Measurements from ENCODE around the gene SF3A2.

The SF3A2 gene

DNA sequence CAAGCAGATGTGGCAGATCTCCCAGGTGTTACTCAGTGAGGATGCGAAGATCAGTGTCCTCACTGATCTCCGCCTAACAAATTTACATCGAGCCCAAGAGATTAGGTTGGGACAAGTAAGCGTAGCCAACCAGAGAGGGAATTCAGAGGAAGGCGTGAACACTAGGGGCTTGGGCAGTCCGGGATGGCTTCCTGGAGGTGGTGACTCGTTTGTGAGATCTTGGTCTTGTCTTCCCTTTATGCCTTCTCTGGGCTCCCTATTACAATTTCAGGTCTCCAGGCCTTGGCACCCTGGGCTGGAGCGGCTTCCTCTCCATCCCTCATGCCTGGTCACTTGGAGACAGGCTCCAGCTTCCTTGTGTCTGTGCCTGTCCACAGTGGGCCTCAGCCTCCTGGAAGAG is 6.2 kb downstream of the SF3A2 start:
- DNase-seq, result no peak

DNA sequence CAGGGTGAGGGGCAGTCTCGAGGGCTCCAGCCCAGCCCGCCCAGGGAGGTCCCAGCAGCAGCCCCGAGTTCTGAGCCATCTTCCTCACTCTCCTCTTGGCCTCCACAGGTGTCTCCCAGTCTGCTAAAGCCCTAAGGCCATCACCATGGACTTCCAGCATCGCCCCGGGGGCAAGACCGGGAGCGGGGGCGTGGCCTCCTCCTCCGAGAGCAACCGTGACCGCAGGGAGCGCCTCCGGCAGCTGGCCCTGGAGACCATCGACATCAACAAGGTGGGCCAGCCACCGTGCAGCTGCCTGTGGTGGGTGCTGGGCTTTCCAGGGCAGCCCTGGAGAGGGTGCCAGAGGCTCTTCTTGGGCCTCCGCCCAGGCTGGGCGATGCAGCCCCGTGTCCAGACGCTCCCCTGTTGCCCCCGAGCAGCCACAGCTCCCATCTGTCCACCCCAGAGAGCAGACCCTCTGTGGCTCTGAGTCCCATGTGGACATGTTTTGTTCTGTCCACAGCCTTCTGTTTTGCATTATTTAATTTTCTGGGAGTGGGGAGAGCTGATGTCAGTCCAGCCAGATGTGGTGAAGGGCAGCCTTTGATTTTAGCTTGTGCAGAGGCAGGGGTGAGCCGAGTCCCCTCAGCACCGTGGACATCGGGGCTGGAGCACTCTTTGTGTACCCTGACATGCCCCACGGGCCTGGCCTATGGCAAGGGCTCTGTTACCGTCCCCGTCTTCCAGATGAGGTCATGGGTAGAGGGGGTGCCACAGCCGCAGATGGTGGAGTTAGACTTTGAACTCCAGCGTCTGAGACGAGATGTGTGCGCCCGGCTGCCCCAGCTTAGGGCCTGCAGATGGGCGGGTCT is 6.9 kb downstream of the SF3A2 start:
- DNase-seq, result no peak

DNA sequence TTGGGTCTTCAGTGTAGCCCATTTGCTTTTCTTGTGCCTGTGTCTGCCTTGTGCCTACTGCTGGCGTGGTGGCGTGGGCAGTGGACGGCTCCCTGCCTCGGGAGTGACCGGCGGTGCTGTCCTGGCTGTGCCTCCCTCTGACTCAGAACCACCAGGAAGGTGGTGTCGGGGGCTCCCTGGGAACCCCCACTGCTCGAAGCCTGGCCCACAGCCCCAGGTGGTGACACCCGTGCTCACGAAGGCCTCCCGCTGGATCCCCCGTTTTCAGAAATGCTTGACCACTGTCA is 7.4 kb downstream of the SF3A2 start:
- no peak for DNase-seq

DNA sequence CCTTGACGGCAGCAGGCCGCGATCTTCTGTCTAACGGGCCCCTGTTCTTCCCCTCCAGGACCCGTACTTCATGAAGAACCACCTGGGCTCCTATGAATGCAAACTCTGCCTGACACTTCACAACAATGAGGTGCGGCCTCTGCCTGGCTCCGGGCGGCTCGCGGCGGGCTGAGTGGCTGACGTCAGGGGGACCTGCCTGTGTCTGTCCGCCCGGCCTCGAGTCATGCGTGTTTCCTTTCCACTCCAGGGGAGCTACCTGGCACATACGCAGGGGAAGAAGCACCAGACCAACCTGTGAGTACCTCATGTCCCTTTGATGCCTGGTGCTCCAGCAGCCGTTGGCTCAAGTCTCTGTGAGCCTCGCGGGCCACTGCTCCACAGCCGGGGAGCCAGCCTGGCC is 7.9 kb downstream of the SF3A2 start:
- no peak for DNase-seq

GRCh38 chr19:2245273-2245672 is 8.6 kb downstream of the SF3A2 start:
- no peak for DNase-seq

- DNase-seq, result no peak
Measured at GRCh38 chr19:2246014-2246620, 9.5 kb downstream of the SF3A2 start.

DNA sequence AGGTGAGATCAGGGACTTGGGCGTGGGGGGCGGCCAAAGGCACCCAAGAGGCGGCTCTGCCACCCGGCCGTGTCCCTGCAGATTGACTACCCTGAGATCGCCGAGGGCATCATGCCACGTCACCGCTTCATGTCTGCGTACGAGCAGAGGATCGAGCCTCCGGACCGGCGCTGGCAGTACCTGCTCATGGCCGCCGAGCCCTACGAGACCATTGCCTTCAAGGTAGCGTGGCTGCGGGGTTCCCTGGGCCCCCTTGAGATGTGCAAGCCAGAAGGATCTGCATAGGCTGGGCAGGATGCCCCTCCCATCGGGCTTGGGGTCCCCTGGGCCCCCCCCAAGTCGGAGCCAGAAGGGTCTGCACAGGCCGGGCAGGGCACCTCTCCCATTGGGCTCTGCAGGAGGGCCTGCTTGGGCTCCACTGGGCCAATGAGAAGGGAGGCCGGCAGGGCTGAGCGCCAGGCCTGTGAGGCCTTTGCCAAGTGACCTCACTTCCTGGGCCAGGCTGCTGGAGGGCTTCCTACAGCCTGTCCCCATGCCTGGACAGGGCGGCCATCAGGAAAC is 10.3 kb downstream of the SF3A2 start:
- no peak for DNase-seq

DNA sequence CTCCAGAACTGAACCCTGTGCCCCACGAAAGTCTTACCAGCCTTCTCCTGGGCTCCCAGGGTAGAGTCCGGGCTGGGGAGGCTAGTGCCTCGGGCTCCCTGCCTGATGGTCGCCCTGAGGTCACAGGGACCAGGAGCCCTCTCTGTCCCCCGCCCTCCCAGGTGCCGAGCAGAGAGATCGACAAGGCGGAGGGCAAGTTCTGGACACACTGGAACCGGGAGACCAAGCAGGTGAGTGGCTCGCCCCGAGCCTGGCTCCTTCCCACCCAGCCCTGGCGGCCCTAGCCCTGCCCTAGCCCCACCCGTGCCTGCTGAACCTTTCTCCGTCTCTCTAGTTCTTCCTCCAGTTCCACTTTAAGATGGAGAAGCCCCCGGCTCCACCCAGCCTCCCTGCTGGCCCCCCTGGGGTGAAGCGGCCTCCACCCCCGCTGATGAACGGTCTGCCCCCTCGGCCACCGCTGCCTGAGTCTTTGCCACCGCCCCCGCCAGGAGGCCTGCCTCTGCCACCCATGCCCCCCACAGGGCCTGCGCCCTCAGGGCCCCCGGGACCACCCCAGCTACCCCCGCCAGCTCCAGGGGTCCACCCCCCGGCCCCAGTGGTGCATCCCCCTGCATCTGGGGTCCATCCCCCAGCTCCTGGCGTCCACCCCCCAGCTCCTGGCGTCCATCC is 10.9 kb downstream of the SF3A2 start:
- no peak for DNase-seq

- no peak for DNase-seq
Measured at GRCh38 chr19:2248136-2249009, 11.7 kb downstream of the SF3A2 start.

- DNase-seq, result no peak
Measured at GRCh38 chr19:2249010-2249866, 12.6 kb downstream of the SF3A2 start, which contains the start of gene AMH. AMH (plus strand) TSS chr19:2249323; CDS start chr19:2249333, 10 bp downstream.

DNA sequence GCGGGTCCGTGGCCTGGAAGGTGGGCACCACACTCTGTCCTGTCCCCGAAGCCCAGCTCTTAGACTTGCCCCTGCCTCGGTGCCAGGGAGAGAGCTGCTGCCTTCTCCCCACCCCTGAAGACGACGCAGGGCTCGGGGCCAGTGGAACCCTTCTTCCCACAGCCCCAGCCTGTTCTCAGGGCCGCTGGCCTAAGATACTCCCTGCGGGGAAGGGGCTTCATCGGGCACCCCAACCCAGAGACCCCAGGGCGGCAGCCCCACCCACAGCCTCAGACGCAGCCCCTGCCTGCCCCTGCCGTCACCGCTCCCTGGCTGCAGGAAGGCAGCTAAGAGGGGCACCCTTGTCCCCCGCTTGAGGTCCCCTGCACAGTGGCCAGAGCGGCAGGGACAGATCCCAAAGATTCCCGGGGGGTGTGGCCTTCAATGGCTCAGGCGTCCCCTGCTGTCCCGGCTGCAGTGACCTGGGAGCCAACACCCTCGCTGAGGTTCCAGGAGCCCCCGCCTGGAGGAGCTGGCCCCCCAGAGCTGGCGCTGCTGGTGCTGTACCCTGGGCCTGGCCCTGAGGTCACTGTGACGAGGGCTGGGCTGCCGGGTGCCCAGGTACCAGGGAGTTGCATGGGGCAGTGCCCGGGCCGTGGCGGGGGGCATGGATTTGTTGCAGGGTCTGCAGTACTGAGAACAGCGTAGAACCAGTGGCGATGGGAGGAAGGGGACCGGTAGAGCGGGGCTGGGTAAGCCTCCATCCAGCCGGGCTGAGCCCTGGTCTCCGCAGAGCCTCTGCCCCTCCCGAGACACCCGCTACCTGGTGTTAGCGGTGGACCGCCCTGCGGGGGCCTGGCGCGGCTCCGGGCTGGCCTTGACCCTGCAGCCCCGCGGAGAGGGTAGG is 13.5 kb downstream of the SF3A2 start:
- DNase-seq, result peak in 1 of 2 experiments; percentile 24

DNA sequence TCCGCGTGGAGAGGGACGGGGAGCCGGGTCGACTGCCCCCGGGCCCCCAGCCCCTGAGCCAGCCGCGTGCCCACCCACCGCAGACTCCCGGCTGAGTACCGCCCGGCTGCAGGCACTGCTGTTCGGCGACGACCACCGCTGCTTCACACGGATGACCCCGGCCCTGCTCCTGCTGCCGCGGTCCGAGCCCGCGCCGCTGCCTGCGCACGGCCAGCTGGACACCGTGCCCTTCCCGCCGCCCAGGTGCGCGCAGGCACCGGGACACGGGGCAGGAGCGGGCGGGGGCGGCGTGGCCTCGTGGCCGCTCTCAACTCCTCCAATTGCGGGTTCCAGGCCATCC is 14.1 kb downstream of the SF3A2 start:
- DNase-seq, result no peak

GRCh38 chr19:2251106-2252054 is 14.8 kb downstream of the SF3A2 start:
- no peak for DNase-seq

- no peak for DNase-seq
Measured at GRCh38 chr19:2252055-2252796, 15.6 kb downstream of the SF3A2 start.

- no peak for DNase-seq
Measured at GRCh38 chr19:2252797-2253105, 16.1 kb downstream of the SF3A2 start.

DNA sequence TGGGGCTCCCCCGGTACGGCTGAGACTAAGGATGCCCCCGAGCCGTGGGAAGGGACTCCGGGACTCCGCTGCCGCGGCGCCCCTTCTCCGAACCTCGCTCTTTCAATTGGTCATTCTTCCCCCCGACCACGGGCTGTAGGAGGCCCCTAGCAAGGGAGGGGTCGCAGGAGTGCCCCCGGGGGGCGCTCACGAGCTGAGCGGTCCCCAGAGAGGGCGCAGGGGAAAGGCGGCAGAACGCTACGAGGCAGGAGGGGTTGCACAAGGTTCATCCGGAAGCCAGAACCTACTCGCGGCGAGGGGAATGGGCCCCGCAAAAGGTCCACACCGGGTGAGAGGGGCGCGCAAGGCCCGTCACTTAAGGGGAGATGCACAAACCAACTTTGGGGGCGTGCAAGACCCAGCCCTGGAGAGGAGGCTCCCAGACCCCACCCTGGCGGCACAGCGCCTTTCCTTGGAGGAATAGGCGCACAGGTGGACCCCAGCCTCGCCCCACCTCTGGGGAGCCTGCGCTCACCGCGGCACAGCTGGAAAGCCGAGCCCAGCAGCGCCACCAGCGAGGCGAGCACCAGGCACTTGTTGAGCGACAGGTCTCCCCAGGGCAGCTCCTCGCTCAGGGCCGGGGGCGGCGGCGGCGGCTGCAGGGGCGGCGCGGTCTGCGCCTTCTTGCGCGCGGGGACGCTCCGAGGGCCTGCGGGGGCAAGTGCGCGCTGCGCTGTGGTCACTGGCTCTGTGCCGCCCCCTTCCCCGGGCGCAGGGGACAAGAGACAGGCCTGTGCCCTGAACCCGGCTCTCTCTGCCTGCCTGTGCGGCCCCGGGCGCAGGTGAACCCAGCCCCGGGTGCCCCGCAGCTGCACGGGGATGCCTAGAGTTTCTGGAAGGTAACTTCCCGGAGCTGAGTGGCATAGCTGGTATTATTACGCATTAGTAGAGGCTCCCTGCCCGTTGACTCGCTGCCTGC is 16.8 kb downstream of the SF3A2 start:
- peak in 1 of 2 experiments; percentile 36 for DNase-seq

GRCh38 chr19:2254064-2254872 is 17.6 kb downstream of the SF3A2 start:
- DNase-seq, result peak in 1 of 2 experiments; percentile 51

Measured in NCI-H524 (cell line).